Middle frontal gyrus (tissue), 1 donor: ENCODE data around the gene PIAS2.

Experiments used
- DNase-seq: peaks from one replicate; pipeline ENCODE4 v3.0.0-alpha.2; 2015; ENCODE audit warnings: low spot score; ENCODE audit errors: extremely low spot score

Gene PIAS2

DNA sequence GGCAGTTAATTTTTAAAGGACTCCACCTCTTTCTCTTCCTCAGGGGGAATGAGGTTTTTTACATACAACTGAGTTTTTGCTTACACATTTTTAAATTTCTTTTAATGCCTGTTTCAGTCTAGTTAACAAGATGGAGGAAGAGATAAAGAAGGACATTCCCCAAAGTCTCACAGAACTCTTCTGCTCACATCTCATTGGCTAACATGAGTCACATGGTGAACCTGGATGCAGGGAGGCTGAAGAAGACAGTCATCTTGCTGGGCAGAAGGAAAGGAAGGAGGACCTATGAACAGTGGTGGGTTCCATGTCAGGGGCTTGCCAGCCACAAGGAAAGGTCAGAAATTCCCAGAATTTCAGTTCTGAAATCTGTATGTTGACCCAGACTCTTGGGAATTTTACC lies 150.1 kb downstream of the PIAS2 start:
- DNase-seq: no peak

DNA sequence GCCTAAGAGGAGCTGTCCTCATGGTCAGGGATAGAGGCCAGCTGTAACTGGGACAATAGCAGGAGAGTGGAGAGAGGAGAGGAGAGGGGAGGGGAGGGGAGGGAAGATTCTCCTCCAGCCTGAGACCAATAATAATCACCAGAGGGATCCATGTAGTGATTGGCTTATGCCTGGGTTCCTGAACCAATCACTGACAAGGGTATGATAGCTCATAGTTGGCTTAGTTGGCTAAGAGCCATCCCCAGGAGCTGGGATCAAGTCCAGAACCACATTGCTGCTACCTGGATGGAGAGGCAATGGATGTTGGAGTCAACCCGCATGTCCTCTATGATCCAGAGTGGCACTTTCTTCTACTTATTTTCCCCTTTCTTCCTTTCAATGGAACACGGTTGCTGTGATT lies 152.7 kb downstream of the PIAS2 start:
- DNase-seq: no peak

DNA sequence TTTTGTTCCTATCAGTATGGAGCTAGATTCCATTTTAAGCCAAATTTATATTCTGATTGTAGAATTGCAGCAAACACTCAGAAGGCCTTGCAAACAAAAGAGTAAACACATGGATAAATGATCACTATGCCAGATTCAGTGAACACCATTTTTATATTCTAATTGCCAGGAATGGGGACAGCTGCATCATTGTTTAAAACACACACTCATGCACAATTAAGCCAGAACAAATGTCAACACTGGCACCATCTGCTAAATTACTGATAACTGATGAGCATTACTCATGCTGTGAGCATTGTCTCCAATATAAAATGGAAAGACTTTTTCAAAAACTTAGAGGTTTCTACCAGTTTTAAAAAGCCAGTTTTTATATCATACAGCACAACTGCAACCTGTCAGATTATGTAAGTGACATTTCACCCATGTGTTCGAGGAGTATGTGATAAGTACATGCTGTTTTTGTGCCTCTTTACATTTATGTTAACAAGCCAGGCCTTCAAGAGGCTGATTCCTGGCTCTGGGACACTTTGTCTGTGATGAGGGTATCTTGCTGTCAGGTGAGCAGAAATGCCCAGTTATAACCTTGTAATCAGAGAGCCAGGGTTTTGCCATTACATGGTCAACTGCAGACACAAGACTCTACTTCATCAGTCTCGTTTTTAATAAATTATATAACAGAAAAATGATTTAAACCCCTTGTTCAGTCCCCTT lies 156.1 kb downstream of the PIAS2 start:
- DNase-seq: no peak

DNA sequence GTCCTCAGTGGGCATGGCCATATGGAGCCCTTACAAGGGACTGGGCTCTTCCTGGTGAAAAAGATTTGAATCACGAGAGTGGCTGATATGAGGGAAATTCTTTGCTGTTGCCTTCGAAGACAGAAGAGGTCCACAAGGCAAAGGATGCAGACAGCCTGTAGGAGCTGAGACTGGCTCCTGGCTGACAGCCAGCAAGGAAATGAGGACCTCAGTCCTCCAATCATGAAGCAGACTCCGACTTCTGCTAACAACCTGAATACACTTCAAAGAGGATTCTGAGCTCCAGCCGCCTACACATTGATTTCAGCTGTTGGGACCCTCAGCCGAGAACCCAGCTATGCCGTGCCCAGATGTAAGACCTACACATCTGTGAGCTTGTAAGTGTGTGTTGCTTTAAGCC lies 157.4 kb downstream of the PIAS2 start:
- DNase-seq: no peak

DNA sequence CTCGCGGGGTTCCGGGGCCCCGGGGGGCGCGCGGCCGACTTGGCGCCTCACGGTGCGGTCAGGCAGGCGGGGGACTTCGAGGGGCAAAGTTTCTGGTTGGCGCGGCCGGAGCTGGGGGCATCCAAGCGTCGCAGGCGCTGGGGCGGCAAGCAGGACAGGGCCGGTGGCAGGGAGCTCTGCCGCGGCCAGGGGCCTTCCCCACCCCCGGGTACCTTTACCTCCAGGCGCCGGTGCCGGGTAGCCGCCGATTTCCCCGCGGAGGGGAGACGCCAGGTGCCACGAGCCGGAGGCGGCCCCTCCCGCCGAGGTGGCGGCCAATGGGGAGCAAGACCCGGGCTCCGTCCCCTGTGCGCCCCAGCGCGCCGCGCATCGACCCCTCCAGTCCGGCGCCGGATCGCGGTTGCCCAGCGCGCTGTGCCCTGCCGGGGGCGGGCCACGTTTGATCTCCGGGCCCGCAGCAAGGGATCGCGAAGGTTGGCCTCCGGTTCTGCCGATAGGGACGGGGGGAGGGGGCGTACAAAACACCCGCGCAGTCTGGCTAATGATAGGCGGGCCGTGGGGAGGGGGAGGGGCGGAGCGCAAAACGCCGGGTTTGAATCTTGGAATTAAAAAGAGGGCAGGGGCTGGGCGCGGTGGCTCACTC lies 160.6 kb downstream of the PIAS2 start, which contains the start of gene ST8SIA5:
TSS of gene ST8SIA5 (minus strand) at position 495 of the 643 bp plus-strand sequence. CDS start 545 bp downstream, outside the sequence.
- no peak for DNase-seq

DNA sequence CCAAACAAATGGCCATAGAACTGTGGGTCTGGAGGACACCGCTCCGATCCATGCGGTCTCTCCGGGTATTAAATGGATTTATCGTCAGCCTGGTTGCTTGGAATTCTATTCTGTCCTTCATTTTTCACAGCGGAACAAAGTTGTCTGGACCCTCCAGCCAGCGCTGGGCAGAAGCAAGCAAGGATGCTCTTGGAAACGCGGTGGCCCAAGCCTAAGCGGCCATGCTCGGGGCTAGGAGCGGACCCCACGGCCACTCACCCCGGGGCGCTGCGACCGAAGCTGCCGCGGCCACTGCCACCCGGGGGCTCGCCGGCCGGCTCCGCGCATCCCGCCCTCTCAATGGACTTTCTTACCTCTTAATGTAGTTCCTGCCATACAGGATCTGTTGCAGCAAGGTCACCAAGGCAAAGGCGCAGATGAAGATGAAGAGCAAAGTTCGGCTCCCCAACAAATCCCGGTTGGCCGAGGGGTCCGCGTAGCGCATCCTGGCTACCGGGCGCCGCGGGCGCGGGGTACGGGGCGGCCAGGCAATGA lies 161.2 kb downstream of the PIAS2 start:
- DNase-seq: no peak

DNA sequence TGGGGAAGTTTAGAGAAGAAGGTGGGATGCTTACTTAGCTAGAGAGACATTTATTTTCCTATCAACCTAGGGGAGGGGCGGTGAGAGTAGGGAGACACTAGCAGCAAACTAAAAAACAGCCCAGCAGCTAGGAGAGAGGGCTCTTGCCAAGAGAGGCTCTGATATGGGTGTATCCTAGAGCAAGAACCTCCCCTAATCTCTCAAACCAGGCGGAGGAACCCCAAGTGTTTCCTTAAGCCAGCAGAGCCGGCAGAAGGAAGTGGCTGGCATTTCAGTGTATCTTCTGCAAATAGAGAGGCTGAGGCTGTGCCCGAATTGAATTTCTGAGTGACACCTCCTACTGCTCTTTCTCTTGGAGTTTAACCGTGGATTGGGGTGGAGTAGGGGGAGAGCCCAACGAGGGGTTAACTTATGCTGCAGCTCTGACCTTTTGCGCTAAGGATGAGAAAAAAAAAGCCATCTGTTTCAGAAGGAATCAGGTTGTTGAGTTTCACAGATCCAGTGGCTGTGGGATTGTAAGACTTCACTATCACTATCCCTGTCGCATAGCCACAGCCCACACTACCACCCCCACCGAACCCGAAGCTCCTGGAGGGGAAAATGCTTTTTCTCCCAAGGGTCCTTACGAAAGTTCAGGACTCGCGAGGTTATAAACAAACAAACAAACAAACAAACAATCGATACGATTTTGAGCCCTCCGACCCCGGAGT lies 161.8 kb downstream of the PIAS2 start:
- no peak for DNase-seq

DNA sequence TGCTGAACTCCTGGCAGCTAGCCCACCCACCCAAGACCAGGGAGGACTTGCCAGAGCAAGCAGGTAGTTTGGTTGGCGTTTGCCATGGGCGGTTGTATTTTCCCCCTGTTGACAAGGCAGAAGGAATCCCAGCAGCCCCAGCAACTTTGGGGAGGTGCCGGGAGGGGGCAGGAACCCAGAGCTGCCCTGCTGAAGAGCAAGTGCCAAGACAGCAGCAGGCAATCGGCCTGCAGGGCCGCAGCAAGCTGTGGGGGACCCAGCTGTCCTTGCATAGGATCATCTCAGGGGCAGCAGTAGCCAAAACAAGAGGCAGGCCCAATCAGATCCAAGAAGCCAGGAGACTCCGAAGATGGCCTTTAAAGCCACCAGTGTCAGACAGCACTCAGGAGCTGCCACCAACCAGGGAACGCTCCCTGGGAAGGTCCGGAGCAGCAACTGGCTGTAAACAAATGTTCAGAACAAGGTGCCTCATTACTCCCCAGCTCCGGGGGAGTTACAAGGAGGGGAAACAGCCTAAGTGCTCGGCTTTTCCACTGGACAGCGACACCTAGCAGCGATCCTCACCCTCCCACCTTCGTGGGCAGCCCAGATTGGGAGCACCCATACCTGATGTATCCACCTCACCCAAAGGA lies 162.5 kb downstream of the PIAS2 start:
- no peak for DNase-seq

DNA sequence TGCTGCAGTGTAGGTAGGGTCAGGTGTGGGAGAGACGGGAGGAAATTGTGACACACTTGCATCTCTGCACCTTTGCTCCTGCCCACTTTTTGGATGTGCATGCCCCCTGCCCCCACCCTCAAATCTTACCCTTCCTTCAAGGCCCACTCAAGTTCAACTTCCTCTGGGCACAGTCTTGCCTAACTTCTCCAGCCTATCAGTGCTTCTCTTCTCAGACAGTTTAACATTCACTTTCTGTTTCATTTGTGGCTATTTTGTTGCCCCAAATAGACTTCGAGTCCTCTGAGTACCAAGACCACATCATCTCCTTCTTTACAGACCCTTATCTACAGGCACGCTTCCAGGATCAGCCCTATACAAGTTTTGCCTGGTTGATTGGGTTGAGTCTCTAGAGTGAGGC lies 163.1 kb downstream of the PIAS2 start:
- DNase-seq: no peak
